CD4-positive, alpha-beta T cell treated with Interleukin-2 at 100 ng/mL for 4 hours (primary cell): ENCODE measurements around the gene RASGRF1.

ENCODE experiments used
- DNase-seq: peaks from one replicate; pipeline ENCODE4 v3.0.0-alpha.2; 2020; ENCODE audit warnings: low spot score

The RASGRF1 gene

GRCh38 chr15:78987556-78988360 lies 102.8 kb downstream of the RASGRF1 start:
- DNase-seq, result no peak

GRCh38 chr15:78985859-78986475 lies 104.6 kb downstream of the RASGRF1 start:
- DNase-seq, result no peak

DNA sequence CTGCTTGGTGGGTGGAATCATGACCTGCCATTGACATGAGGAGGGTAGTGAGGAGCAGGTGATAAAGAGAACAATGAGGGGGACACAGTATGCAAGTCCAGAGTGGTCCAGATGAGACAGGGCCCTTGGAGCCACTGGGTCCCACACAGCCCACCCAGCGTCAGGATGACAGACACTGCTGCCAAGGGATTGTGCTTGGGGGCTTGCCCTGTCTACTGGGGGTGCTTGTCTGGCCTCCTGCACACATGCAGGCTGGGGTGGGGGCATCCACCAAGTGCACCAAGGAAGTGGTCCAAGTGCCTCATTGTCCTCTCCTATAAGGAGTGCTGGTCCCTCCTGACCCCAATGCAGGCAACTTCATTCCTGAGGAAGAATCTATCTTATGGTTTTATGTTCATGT lies 106.5 kb downstream of the RASGRF1 start:
- no peak for DNase-seq

GRCh38 chr15:78983146-78983918 lies 107.2 kb downstream of the RASGRF1 start:
- DNase-seq, result no peak

GRCh38 chr15:78982736-78983135 lies 107.8 kb downstream of the RASGRF1 start:
- DNase-seq, result no peak

- no peak for DNase-seq
These were observed 108.9 kb downstream of the RASGRF1 start for GRCh38 chr15:78981532-78982313.

DNA sequence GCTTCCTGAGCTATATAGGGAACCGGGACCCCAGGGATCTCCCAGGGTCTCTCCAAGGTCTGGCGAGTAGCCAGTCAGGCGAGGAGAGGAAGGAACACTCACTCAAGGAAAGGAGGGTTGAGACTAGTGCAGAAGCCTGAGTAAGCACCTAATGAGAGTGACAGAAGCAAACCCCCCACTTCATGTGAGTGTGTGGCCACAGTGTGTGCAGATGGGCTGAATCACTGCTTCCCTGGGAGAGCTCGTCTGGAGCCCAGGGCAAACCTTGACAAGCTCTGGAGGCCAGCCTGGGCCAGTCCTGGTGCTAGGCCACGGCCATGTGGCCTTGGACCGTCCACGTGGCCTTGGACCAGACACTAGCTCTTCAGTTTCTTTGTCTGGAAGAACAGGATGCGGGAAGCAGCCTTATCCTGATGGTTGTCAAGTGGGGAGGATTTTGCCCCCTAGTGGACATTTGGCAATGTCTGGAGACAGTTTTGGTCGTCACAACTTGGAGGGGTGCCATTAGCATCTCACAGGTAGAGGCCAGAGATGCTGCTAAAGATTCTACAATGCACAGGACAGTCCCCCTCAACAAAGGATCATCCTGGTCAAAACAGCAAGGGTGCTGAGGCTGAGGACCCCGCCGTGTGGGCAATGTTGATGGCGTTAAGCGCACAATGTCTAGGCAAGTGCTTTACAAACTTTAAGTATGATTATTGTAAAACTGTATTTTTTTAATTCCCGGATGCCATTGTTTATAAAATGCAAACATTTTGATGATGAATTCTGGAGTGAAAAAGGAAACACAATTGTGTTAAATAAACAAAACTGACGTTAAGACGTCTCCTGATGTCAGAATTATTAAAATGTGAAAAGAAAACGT lies 110.9 kb downstream of the RASGRF1 start:
- DNase-seq, result peak; percentile 42

DNA sequence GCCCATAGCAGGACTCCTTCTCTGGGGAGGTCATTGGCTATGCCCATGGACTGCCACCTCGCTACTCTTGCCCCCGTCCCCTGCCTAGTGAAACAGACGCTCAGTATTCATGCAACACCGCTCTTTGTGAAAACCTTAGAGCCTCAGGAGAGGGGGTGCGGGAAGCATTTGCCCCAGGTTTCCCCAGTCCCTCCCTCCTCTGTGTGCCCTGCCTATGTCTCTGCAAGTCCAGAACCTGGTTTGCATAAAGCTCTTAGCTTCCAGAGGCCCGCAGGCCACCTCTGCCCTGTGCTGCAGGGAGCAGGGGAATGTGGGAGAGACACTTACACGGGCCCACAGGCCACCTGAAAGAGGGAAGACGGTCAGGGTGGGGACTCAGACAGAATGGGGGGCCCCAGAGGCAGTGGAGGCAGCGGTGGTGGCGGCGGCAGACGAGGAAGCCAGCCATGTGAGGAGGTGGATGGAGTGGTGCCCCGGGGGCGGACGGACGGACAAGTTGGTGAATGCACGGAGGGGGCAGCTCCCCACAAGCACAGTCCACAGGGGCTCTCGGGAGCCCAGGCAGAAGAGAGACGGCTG lies 111.9 kb downstream of the RASGRF1 start:
- DNase-seq, result no peak

GRCh38 chr15:78977591-78978347 lies 112.8 kb downstream of the RASGRF1 start:
- no peak for DNase-seq

DNA sequence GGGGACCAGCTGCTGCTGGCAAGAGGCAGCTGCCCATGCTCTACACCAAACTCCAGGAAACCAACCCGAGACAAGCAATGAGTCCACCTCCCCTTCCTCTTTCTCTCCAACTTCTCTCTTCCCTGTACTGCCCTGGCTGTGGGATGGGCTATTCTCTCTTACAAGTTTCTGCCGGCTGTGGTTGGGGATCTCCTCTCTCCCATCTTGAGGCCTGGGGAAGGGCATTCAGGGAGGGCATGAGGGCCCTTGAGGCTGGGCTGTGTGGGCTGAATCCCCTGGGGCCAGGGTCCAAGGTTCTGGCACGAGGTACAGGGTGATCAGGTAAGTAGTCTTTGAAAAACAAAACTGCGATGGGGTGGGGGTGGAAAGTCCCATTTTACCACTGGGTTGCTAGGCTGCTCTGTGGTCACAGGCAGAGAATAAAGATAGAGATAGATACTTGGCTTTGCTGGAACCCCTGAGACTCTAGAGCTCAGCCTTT lies 113.4 kb downstream of the RASGRF1 start:
- DNase-seq, result no peak

- DNase-seq, result no peak
These were observed 113.9 kb downstream of the RASGRF1 start for GRCh38 chr15:78976691-78977090.

- DNase-seq, result no peak
These were observed 116.2 kb downstream of the RASGRF1 start for GRCh38 chr15:78974272-78974918.

GRCh38 chr15:78969687-78970349 lies 120.8 kb downstream of the RASGRF1 start:
- no peak for DNase-seq

GRCh38 chr15:78968539-78969271 lies 121.9 kb downstream of the RASGRF1 start:
- no peak for DNase-seq

DNA sequence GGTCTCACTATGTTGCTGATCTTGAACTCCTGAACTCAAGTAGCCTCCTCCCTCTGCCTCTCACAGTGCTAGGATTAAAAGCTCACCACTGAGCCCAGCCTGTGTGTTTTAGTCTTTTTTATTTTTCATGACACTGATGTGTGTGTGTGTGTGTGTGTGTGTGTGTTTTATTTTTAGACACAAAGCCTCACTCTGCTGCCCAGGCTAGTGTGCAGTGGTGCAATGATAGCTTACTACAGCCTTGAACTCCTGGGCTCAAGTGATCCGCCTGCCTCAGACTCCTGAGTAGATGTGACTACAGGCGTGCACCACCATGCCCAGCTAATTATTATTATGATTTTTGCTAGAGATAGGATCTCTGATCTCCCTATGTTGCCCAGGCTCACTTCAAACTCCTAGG lies 122.5 kb downstream of the RASGRF1 start:
- no peak for DNase-seq

GRCh38 chr15:78960308-78960707 lies 130.3 kb downstream of the RASGRF1 start:
- DNase-seq, result no peak

- DNase-seq, result no peak
These were observed 131.2 kb downstream of the RASGRF1 start for GRCh38 chr15:78959360-78959759.
